GM10248 (cell line): Measurements from ENCODE around the gene GID4.

ENCODE experiments used
- CTCF ChIA-PET: fragments of 300-600 bp; sonication (Branson Sonifier 250); formaldehyde crosslinking; extraction: SDS; loops from one replicate; lab custom pipeline; 2021; ENCODE audit warnings: antibody characterized with exemption; lab: Yijun Ruan, JAX
- POLR2A ChIA-PET: fragments of 350-650 bp; sonication (Branson Sonifier 250); formaldehyde crosslinking; extraction: SDS; loops from one replicate; lab custom pipeline; 2020; ENCODE audit warnings: antibody characterized with exemption; lab: Yijun Ruan, JAX
- DNase-seq: peaks from one replicate; pipeline ENCODE4 v3.0.0; 2012; ENCODE audit errors: extremely low spot score
- TF ChIP-seq, protein P1 (sequence below): IDR thresholded peaks from 2 replicates; pipeline ENCODE4 v1.5.1; 2012; ENCODE audit warnings: mild to moderate bottlenecking, low read depth; ENCODE audit errors: extremely low read depth, missing control alignments, control extremely low read depth

GID4 gene

DNA sequence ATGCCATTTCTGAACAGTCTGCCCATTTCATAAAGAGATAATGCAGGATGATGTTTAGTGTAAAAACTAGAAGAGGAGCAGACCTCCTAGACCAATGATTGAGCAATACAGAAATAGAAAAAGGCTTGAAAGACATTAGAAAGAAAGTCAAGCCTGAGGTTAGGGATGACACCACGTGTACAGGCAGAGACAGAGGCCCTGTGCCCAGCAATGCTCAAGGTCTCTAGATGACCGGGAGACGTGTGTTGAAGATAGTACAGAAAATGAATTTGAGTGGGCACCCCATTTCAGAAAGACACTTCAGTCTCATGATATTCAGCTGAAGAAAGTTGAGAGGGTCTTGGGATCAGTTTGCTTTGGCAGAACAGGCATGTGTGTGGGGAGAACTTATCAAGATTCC is 5.4 kb downstream of the GID4 start:
- ChIA-PET CTCF (no interaction called here), POLR2A (no interaction called here)
- TF ChIP-seq, protein P1, sequence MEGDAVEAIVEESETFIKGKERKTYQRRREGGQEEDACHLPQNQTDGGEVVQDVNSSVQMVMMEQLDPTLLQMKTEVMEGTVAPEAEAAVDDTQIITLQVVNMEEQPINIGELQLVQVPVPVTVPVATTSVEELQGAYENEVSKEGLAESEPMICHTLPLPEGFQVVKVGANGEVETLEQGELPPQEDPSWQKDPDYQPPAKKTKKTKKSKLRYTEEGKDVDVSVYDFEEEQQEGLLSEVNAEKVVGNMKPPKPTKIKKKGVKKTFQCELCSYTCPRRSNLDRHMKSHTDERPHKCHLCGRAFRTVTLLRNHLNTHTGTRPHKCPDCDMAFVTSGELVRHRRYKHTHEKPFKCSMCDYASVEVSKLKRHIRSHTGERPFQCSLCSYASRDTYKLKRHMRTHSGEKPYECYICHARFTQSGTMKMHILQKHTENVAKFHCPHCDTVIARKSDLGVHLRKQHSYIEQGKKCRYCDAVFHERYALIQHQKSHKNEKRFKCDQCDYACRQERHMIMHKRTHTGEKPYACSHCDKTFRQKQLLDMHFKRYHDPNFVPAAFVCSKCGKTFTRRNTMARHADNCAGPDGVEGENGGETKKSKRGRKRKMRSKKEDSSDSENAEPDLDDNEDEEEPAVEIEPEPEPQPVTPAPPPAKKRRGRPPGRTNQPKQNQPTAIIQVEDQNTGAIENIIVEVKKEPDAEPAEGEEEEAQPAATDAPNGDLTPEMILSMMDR = no peak
- DNase-seq = no peak

DNA sequence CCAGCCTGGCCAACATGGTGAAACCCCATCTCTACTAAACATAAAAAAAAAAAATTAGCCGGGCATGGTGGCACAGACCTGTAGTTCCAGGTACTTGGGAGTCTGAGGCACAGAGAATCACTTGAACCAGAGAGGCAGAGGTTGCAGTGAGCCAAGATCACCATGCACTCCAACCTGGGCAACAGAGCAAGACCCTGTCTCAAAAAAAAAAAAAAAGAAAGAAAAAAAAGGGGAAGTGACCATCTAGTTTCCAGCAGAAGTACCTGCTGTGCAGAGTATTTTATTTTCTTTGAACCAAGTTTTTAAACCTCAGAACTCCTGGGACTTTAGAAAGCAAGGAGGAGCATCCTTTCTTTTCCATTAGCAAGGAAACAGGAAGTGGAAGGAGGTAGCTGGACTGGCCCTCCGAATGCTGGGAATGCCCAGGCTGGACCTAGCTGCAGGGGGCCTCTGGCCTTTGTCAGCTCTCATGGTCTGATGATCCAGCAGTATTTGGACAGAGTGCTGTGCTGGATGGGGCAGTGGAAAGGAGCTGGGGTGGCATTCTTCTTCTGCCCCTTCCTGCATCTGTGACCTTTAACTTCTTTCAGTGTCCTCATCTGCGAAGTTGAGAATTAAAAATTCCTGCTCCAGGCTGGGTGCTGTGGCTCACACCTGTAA is 6.6 kb downstream of the GID4 start:
- TF ChIP-seq, protein P1 = no peak
- ChIA-PET POLR2A (no interaction called here), CTCF (interaction anchor here (1.9 kb wide), 1 partner anchor 10 kb away, joined by 8 read pairs; no protein-coding TSS in a partner anchor)
- DNase-seq = no peak

DNA sequence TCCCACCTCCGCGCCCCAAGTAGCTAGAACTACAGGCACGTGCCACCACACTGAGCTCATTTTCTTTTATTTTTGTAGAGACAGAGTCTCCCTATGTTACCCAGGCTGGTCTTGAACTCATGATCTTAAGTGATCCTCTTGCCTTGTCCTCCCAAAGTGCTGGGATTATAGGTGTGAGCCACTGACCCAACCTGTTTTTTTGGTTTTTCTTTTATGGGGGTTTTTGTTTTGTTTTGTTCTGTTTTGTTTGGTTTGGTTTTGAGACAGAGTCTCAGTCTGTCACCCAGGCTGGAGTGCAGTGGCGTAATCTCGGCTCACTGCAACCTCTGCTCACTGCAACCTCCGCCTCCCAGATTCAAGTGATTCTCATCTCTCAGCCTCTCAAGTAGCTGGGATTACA is 16.4 kb downstream of the GID4 start:
- ChIA-PET CTCF (interaction anchor here (2.4 kb wide), 1 partner anchor 9 kb away, joined by 8 read pairs; no protein-coding TSS in a partner anchor), POLR2A (no interaction called here)
- no peak for DNase-seq
- TF ChIP-seq, protein P1 = no peak

DNA sequence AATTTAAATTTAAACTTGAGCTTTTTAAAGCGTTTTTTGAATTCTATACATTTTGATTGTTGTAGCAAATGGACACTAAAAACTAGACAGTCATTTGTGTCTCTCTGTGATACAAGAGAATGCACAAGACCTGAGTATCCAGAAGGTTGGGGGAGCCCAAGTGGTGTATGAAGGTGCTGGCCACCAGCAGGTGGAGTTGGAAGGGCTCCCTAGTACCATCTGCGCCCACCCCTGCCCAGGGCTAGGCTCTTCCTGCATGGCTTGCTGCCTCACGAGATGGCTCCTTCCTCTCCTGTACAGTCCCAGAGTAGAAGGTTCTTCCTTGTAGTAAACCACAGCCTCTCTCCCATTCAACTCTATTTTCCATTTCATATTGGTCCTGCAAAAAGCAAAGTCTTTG is 17.0 kb downstream of the GID4 start:
- TF ChIP-seq, protein P1 = no peak
- no peak for DNase-seq
- POLR2A ChIA-PET = no interaction called here
- CTCF ChIA-PET = interaction anchor here (2.4 kb wide), 1 partner anchor 9 kb away, joined by 8 read pairs; no protein-coding TSS in a partner anchor

DNA sequence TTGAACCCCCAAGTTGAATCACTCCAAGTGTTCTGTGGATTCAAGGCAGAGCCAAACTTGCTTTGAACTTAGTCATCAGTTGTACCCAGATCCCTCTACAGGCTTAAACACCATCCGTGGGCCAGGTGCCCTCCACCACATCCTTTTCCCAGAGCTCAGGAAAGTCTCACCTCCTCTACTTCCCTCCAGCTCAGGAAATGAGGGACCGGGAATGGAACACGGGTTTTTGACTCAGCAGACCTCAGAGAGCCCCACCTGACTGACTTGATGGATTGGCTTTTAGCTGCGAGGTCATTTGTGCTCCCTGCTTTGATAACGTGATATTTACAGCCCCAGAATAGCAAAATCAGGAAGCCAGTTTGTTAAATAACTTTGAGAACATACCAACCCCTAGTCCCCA is 20.1 kb downstream of the GID4 start:
- CTCF ChIA-PET = no interaction called here
- DNase-seq = no peak
- TF ChIP-seq, protein P1 = no peak
- POLR2A ChIA-PET = no interaction called here

DNA sequence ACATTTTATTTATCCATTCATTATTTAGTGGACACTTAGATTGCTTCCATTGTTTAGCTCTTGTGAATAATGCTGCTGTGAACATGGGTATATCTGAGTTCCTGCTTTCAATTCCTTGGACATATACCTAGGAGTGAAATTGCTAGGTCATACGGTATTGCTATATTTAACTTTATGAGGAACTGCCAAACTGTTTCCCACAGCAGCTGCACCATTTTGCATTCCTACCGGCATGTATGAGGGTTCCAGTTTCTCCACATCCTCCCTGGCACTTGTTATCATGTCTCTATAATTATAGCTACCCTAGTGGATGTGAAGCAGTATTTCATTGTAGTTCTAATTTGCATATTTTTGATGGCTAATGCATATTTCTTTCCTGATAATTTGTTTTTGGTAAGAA is 24.8 kb downstream of the GID4 start:
- DNase-seq = no peak
- POLR2A ChIA-PET = no interaction called here
- CTCF ChIA-PET = no interaction called here
- TF ChIP-seq, protein P1 = no peak
